GM10847 (cell line): Measurements from ENCODE around the gene GNPTG.

Source experiments
- POLR2A ChIP-seq: IDR thresholded peaks from 2 replicates; pipeline ENCODE4 v1.6.1; 2011; ENCODE audit not compliant: insufficient read length; ENCODE audit errors: extremely low read depth

GNPTG gene

GRCh38 chr16:1351582-1352362, at the start of gene GNPTG, which contains the start of gene TSR3:
TSS of gene GNPTG (plus strand) at chr16:1351931. CDS start at chr16:1351966, 35 bp downstream.
TSS of gene TSR3 (minus strand) at chr16:1351878. CDS start at chr16:1351804, 74 bp downstream.
- peak; percentile 89 for TF ChIP-seq POLR2A

DNA sequence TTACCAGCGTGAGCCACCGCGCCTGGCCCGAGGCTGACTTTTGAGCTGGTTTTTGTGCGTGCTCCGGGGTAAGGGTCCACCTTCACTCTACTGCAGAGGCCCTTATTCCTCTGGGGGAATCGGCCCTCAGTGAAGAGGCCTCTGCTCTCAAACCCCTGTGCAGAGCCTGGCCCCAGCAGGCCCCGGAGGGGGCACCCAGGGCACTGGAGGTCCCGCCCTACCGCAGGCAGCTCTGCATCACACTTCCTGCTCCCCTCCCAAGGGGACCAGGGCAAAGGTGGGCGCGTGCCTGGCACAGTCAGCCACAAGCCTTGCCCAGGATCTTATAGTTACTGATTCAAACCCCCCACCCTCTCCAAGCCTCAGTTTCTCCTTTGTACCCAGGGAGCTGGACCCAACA, 45.9 kb upstream of the GNPTG start:
- no peak for TF ChIP-seq POLR2A

DNA sequence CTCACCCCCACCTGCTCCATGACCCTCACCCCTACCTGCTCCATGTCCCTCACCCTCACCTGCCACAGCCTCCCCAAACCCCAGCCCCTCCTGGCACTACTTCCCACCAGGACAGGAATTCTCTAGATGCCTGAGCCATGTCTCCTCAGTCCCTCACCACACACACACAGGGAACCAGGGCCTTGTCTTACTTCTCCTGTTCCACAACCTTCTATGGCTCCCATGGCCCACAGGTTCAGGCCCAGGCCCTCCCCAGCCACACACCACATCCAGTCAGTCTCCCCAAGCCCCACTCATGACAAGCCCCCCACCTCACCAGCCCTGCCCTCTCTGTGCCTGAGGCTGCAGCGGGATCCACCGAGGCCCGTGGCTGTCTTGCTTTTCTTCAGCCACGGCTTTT, 45.4 kb upstream of the GNPTG start:
- no peak for TF ChIP-seq POLR2A

- peak; percentile 51 for TF ChIP-seq POLR2A
Measured at GRCh38 chr16:1308036-1308976, 43.4 kb upstream of the GNPTG start.

DNA sequence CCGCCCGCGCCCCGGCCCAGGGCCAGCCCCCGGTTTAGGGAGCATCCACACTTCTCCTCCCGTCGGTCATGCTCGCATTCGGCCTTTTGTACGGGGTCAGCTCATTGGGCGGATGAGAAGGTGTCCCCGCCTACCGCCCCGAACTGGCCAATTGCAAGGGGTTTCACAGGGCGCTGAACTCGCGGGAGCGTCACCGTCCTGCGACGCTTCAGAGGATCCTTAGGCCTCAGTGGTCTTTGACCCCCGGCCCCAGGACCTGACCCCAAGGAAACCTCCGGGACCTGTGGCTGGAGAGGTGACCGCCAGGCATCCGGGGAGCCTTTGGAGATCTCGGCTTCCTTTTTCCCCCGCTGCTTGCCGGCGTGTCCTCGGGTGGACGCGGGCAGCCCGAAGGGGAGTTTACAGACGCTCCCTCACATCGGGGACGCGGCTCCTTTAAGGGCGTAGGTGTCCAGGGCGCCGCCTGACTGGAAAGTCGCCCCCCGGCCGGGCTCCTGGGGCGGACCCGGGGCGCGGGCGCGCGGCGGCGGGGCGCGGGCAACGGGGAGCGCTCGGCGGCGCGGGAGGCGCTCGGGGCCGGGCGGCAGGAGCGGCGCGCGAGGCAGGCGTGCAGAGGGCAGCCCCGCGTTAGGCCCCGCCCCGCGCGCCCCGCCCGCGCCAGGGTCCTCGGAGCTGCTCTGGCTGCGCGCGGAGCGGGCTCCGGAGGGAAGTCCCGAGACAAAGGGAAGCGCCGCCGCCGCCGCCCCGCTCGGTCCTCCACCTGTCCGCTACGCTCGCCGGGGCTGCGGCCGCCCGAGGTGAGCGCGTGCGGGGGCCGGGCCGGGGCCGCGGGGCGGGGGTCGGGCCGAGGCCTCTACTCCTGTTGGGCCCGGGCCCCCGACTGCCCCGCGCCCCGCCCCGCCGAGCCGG, 42.5 kb upstream of the GNPTG start, which contains the start of gene UBE2I:
Gene UBE2I, plus strand, starts transcription at position 660 of the 909 bp plus-strand sequence. CDS start 4,395 bp downstream, outside the sequence.
- peak; percentile 64 for TF ChIP-seq POLR2A

GRCh38 chr16:1309888-1310831, 41.6 kb upstream of the GNPTG start:
- no peak for TF ChIP-seq POLR2A

- TF ChIP-seq POLR2A = no peak
Measured at GRCh38 chr16:1310832-1311200, 40.9 kb upstream of the GNPTG start.

DNA sequence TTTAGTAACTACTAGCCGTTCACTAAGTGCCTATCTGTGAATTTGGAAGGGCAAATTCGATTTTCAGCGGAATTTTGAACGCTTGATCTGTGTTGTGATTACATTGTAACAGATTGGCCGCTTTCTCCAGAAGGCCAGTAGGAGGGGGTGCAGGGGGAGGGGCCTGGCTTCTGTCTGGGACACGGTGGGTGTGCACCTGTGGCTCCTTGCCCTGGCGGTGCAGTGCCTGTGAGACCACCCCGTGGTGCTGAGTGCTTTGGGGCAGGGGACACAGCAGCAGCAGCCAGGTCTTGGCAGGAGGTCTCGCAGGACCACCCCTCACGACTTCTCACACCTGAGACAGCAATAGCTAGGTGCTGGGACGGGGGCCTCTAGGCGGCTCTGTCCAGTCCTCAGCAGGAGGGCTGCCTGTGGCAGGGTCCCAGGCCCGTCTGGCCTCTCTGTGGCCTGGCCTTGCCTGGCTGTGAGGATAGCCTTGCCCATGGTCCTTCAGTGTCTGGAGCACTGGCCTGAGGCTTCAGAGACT, 40.5 kb upstream of the GNPTG start:
- no peak for TF ChIP-seq POLR2A

DNA sequence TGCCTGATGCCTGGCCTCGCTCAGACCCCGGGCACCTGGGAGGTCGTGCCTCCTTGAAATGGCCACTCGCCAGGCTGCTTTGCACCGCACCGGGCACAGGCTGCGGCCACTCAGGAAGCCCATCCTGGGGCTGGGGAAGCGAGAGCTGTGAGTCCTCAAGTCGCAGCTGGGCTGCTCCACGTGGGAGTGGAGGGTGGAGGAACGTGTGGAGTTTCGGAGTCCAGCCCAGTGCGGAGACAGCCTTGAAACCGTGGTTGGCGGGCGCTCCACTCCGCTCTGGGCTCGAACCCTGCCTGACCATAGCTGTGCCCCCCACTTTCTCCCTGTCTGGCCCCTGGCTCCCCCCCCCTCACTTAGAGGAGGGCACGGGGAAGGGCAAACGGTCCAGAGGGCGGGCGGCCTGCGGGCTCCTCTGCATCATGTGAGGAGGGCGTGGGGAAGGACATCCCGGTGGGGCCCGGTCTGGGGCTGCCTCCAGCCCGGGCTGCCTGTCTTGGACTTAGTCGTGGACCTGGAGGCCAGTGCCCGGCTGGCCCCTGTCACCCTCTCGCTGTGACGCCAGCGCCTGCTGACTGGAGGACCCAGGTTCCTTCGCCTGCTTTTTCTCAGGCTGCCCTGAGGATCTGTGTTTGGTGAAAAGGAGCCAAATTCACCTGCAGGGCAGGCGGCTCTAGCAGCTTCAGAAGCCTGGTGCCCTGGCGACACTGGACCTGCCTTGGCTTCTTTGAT, 39.8 kb upstream of the GNPTG start:
- no peak for TF ChIP-seq POLR2A

GRCh38 chr16:1312467-1312816, 39.3 kb upstream of the GNPTG start:
- no peak for TF ChIP-seq POLR2A

GRCh38 chr16:1312903-1313302, 38.8 kb upstream of the GNPTG start:
- no peak for TF ChIP-seq POLR2A

DNA sequence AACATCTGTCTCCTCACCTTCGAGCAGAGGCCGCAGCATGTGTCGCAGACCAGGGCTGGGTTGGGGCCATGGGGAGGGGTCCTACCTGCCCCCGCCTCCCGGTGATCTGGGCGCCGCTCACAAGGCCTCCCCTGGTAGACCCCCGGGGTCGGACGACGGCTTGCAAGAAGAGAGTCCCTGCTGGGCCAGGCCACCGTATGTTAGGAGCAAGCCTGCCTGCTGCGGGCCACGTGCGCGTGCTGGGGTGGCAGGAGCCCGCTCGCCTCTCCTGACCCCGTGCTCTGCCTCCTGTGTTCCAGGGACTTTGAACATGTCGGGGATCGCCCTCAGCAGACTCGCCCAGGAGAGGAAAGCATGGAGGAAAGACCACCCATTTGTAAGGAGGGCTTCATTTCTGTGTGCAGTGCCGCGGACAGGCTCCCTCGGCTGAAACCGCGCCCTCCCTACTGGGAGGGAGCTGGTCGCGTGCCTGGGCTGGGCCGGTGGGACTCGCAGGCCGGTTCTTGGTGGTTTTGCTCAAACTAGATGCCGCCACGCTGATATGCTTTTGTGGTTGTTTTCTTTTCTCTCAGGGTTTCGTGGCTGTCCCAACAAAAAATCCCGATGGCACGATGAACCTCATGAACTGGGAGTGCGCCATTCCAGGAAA, 37.9 kb upstream of the GNPTG start:
- no peak for TF ChIP-seq POLR2A
